GM21737 (cell line): ENCODE measurements around the gene CAGE1.

ENCODE experiments used
- ATAC-seq: cut with Tn5 transposase; IDR thresholded peaks from one replicate; pipeline ENCODE4 v1.9.1; 2021; ENCODE audit warnings: mild to moderate bottlenecking, moderate library complexity; ENCODE audit not compliant: unreplicated experiment

The CAGE1 gene

DNA sequence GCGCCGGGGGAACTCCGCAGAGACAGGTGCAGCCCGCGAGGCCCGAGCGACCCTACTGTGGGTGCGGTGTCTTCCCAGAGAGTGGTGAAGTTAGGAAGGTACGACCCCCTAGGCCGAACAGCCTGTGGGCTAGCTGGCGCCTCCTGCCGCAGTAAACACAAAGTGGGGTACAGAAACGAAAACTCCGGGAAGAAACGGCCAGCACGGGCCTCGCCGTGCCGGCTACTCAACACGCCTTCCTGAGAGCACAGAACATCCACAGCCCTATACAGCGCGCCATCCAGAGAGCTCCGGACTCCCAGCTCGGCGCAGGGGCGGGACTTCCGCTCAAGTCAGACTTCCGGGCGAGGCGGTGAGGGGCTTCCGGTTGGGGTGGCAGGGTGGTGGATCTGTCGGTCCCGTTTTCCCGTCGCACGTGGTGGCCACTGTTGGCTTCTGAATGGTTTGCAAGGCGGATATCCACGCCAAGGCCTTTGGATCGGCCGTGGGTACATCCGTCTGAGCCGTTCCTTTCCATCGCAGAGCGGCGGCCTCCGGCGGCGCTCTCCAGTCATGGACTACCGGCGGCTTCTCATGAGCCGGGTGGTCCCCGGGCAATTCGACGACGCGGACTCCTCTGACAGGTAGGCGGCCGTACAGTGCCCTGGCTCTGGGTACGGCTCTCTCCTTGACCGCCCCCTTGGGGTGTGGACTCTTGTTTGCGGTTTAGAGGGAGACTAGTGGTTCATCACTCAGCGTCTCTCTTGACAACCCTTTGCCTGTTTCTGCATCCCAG lies at the start of gene CAGE1, which contains the start of gene RIOK1:
Gene CAGE1 (minus strand): TSS at position 292 of the 775 bp plus-strand sequence. CDS start 2,569 bp downstream, outside the sequence.
Gene RIOK1 (plus strand): TSS at position 358 of the 775 bp plus-strand sequence. CDS start 195 bp downstream, at position 553.
- ATAC-seq = peak; percentile 97

DNA sequence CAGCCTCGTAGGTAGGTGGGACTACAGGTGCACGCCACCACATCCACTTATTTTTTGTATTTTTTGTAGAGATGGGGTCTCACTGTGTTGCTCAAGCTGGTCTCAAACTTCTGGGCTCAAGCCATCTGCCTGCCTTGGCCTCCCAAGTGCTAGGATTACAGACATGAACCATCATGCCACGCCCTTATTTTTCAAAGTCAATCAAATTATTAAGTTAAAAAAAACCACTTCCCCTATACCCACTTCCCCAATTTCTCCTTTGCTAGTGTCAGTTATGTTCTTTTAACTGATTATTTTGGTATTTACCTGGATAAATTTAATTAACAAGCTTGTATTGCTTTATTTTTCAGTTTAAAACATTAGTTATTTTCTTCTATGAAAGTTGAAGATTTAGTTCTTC lies 49.7 kb upstream of the CAGE1 start:
- ATAC-seq = no peak

DNA sequence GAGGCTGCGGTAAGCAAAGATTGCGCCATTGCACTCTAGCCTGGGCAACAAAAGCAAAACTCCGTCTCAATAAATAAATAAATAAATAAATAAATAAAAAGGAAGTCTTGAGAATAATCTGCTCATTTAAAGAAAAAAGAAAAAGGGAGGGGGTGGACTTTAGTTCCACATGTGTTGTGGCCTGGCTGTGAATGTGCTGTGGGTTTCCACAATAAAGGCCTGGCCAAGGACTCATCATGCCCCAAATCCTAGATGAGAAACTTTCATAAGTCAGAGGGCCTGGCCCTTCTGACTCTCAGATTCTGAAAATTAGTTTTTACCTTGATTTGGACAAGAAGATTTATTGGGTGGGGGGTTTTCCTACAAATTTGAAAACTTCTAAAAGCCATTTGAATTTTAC lies 48.5 kb upstream of the CAGE1 start:
- no peak for ATAC-seq

DNA sequence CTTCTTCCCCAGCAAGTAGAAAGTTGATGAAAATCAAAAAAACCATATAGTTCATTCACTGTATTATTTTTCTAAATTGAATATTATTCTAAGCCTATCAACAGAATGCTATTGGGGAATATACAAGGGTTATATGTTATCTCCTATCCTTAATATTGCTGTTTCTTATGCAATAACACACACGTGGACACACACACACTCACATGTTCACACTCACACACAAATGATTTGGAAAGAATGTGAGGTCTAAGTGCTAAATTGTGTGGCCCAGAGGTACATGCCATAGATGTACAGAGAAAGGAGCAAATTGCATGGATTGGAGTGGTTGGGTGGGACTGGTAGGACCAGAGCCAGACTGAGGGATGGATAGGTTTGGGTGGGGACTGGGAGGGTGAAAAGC lies 45.1 kb upstream of the CAGE1 start:
- no peak for ATAC-seq

DNA sequence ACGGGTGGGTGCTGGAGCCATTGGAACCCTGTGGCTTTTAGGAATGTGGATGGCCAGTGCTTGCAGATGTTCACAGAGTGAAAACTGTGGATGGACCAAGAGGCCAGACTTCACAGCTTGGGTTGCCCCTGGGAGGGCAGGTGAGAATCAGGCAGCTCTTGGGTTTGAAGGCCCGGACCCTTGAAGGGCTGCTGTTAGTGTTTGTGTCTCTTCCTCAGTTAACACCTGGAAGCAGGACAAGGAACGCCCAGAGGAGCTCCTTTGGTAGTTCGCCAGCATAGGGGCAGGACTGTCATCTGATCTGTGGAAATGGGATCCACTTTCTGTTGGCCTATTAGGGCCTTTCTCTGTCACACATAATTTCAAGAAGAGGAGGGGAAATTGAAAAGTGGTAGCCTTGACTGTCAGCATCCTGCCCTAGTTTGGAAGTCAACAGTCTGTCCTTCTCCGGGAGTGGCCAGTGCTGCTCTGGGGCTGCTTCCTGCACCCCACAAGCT lies 43.6 kb upstream of the CAGE1 start:
- ATAC-seq = no peak

DNA sequence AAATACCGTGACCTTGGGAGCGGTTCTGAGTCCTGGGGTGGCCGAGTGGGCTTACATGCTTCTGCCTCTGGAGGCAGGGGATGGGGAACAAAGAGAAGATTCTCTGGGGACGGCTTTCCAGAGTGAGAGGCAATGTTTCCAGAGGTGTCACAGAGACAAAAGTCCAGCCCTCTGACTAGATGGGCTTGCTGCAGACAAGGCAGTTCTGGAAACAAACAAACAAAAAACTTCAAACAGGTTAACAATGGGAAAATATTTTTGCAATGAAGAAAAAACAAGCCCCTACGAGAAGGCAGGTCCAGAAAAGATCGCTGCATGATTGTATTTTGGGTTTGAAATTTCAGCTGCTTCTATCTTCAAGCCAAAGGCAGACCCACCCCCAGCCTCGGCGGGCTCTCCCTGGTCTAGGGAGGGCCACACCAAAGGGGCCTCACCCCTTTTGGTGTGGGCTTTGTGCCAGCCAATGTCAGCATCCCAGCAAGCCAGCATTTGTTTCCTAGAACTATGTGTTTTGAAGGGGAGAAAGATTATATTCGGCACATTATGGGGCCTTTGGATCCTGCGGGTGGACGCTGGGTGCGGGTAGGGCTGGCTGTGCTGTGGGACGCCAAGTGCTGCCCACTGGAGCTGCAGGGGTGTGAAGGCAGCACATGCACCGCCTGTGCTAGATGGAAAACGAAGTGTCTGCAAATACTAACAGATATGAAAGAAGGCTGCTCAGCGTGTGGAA lies 43.0 kb upstream of the CAGE1 start:
- no peak for ATAC-seq

DNA sequence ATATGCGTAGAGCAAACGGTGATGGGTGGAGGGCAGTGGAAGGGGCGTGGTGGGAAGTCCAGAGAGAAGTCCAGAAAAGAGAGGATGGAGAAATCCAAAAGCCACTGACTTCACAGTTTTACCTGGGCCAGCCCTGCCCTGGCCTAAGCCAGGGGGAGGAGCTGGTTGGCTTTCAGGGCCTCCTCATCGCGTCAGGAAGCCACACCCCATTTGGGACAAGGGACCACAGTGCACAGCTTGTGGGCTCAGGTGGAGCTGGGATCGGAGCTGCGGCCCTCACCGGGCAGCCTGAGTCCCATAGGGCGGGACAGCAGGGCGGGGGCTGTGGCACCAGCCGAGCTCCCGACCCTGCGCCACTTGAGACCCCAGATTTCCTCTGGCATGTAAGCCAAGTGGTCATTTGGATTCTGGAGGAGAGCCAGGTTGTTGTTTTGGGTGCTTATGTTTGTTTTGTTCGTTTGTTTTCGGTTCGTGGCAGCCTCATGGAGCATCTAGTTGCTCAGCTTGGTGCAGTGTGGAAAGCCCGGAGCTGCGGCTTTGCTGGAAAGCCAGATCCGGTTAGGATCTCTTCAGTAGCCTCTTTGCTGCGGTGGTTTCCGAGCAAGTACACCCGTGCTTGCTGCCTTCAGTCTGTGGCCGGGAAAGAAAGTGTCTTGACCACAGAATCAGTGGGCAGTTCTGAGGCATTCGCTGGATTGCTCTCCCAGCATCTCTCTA lies 42.3 kb upstream of the CAGE1 start:
- no peak for ATAC-seq

DNA sequence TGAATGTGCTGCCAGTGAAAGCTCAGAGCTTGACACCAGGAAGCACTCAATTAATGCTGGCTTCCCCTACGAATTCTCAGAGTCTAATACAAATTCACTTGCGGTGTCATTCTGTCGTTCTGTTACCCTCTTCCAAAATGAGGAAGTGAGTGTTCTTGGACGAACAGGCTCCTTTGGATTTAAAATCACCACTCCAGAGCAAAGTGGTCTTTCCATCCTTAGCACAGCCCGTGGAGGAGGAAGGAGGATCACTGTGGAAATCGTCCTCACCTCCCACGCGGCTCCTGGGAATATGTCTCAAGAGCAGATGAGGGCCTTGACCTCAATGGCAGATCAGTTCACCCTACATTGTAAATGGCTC lies 41.8 kb upstream of the CAGE1 start:
- no peak for ATAC-seq

DNA sequence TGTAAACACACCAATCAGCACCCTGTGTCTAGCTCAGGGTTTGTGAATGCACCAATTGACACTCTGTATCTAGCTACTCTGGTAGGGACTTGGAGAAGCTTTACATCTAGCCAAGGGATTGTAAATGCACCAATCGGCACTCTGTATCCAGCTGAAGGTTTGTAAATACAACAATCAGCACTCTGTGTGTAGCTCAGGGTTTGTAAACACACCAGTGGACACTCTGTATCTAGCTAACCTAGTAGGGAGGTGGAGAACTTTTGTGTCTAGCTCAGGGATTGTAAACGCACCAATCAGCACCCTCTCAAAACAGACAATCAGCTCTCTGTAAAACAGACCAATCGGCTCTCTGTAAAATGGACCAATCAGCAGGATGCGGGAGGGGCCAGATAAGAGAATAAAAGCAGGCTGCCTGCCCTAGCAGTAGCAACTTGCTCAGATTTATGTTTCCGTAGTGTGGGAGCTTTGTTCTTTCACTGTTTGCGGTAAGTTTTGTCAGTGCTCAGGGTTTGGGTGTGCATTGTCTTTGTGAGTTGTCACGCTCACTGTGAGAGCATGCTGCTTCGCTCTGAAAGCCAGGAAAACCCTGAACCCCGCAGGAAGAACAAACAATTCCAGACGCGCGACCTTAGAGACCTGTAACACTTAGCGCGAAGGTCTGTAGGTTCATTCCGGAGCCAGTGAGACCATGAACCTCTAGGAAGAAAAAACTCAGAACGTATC lies 37.1 kb upstream of the CAGE1 start:
- no peak for ATAC-seq

DNA sequence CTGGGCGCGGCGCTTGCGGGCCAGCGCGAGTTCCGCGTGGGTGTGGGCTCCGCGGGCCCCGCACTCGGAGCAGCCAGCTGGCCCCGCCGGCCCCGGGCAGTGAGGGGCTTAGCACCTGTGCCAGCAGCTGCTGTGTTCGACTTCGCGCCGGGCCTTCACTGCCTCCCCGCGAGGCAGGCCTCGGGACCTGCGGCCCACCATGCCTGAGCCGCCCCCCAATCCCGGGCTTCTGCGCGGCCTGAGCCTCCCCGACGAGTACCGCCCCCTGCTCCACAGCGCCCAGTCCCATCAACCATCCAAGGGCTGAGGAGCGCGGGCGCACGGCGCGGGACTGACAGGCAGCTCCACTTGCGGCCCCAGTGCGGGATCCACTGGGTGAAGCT lies 36.3 kb upstream of the CAGE1 start:
- ATAC-seq = no peak

DNA sequence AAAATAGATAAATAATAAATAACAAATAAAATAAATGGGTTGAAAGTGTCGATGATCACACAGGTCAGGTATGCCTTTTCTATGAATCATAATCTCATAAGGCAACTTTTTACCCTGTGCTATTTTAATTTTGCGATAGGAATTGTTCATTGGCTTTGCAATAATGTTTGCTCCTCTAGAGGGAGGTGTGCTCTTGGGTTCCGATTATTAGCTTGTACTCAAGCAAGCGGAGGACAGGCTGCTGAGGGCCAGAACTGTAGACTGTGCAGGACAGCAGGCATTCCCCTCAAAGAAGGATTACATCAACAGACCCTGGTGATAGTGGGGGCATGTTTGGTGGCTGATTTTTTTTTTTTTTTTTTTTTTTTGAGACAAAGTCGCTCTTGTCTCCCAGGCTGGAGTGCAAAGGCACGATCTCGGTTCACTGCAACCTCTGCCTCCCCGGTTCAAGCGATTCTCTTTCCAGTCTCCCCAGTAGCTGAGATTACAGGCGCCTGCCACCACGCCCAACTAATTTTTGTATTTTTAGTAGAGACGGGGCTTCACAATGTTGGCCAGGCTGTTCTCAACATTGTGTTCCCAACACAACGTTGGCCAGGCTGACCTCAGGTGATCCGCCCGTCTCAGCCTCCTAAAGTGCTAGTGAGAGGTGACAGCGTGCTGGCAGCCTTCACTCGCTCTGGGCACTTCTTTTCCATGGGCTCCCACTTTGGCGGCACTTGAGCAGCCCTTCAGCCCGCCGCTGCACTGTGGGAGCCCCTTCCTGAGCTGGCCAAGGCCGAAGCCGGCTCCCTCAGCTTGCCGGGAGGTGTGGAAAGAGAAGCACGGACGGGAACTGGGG lies 35.6 kb upstream of the CAGE1 start:
- ATAC-seq = no peak

DNA sequence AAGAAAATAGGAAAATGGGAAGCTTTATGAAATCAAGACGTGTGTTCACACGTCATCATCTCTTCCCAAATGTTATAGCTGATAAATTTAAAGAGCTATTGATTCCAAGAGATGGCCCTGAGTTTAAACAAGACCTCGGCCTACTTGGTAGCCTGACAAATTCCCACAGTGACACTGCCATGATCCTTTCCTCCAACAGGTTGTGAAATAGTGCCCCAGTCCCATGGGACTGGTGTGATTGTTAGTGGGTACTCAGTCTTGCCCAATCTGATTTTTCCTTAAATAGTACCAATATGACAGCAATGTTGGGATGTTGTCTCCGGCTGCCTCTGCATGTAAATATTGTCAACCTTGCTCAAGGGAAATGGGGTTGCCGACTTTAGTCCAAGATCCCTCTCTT lies 34.5 kb upstream of the CAGE1 start:
- no peak for ATAC-seq

DNA sequence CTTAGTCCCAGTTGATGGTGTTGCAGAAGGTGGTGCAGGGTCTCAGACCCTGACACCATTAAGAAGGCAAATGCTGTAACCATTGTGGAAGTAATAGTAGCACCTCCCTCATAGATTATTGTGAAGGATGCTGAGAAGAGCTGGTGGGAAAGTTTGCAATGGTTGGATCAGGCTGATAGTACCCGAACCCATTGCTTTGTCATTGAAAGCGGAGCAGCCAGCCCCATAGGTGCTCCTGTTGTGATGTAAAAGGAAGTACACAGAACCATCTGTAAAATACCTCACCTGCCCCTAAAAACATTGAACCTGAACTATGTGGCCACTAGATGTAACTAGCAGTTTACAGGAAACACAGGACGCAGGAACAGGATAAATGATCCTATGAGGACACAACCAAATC lies 31.5 kb upstream of the CAGE1 start:
- no peak for ATAC-seq

DNA sequence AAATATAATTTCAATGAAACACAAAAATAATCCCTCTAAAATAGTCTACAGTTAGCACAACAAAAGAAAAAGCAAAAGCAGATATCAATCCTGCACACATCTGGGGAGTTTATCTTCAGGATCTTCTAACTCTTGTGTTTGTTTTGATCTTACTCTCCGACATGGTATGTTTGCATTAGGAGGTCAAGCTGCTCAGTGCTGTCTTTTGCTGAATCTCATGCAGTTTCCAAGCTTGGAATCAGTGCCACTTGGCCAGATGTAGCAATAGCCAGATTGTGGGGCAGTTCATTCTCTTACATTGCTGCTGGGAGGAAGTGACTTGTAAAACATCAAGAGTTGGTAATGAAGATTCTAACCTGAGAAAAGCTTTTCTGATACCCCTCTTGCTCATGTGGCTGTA lies 29.5 kb upstream of the CAGE1 start:
- ATAC-seq = no peak

DNA sequence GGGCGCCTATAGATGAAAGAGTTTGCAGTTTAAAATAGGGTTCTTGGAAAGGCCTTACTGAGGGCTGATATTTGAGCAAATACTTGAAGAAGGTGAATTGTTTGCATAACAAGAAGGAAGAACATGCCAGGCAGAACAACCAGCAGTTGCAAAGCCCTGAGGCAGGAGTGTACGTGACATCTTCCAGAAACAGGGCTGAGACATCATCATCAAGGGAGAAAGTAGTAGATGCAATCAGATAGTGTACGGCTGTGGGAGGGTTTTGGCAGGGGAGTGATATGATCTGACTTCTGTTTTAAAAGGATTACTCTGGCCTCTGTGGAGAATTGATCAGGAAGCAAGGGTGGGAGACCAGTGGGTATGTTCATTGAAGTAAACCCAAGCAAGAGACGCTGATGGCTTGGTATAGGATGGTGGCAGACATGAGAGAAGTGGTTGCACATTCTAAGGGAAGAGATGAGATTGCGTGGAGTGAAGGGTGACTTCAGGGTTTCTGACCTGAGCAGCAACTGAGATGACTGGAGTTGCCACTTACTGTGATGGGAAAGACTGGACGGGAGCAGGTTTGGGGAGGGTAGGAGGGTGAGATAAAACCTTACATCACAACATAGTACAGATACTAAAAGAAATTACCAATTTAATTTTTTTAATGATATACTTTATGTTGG lies 28.8 kb upstream of the CAGE1 start:
- ATAC-seq = no peak

DNA sequence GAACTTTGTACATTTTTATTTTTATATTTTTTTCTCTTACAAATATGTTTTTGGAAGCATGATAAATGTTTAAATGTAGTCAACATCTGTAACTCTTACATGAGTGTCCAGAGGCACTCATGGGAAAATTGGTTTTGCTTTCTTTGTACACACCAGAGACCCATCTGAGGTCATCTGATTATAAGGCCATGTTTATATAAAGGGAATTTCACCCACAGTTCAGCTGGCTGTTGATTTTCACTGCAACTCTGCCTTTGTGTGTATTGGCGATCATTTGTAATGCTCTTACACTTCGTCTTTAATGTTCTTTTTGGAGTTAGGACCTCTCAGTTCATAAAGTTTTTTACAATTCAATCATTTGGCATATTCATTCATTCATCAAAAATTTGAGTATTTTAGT lies 28.1 kb upstream of the CAGE1 start:
- no peak for ATAC-seq

DNA sequence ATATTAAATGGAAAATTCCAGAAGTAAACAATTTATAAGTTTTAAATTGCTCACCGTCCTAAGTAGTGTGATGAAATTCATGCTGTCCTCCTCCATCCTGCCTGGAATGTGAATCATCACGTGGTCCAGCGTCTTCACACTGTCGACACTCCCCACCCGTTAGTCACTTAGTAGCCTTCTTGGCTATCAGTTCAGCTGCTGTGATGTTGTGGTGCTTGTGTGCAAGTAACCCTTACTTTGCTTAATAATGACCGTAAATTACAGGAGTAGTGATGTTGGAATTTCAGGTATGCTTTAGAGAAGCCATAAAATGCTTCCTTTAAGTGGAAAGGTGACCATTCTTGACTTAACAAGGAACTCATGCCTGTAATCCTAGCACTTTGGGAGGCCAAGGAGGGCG lies 25.3 kb upstream of the CAGE1 start:
- no peak for ATAC-seq

DNA sequence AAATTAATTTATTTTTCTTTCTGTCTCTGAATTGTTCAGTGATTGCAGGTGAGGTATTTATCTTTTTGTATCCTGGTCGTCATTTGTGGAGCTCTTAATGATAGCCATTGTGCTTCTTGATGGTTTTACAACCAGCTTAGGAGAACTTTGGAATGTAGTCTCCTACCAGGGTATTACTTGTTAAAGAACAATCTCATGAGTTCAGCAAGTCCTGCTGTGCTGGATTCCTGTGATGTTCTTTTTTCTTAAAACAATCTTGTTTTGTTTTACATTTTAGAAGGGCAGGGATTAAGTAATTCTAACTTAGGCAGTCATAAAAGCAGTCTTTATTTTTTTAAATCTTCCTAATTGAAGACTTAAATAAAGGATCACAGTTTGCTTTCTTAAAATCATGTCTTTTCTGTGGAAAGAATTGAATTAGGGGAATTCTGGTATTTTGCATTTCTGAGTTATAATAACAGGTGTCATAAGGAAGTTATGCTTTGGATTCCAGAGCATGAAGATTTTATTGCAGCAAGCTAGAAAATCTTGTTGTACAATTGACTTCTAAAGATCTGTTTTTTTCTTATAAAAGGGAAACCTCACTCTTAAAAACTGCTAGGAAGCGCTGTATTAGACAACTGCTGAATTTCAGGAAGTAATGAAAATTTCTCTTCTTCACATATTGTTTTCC lies 23.7 kb upstream of the CAGE1 start:
- ATAC-seq = no peak

DNA sequence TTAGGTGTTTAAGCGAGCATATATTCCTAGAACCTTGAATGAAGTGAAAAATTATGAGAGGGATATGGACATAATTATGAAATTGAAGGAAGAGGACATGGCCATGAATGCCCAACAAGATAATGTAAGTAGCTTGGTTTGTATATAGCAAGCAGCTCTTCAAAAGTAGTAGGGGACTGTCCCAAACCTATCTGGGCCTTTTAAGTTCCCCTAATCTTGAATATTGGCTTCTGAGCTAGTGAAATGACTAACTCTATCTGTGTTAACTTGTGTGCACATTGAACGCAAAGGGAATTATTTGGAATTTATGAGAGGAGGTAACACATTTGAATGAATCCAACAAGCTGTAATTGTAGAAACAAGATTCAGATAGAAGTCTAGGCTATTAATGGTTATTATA lies 21.8 kb upstream of the CAGE1 start:
- no peak for ATAC-seq
